NCI-H187 (cell line): ENCODE data around the gene AKT1.

ENCODE experiments used
- DNase-seq, 2 experiments: peaks; one replicate each; lab custom pipeline; 2025; lab: John Stamatoyannopoulos, UW

Gene AKT1

DNA sequence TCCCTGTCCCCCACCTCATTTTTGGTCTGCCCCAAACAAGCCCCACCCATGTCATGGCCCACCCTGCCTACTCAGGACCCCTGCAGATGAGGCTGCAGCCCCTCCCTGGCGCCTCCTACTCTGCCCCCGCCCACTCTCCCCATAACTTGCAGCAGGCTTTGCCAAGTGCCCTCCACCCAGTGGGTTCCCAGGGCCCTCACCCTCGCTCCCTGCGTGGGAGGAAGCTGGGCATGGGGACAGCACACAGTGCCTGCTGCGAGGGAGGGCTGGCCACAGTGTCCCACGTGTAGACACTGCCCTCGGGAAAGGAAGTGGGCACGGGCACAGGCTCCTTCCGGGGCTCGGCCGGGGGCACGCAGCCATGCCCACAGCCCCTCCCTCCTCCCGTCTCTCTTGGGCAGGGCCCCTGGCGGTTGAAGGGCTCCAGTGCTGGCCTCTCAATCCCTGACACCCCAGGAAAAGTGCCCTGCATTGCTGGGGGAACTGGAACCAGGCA lies 9.4 kb downstream of the AKT1 start:
- DNase-seq, result no peak

DNA sequence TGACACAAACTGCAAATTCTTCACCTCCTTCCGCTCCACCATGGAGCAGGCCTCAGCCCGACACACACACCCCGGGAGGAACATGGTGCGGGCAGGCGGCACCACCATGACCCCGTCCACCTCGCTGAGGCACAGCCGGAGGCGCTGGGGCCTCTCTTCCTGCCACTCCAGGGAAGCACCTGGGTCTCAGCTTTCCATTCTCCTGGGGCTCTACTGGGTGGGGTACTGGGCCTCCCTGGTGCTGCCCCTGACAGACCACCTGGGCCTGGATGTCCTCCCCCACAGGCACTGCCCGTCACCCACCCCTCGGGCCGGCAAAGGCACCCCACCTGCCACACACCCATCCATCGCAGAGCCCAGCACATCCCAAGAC lies 9.9 kb downstream of the AKT1 start:
- DNase-seq, result no peak

DNA sequence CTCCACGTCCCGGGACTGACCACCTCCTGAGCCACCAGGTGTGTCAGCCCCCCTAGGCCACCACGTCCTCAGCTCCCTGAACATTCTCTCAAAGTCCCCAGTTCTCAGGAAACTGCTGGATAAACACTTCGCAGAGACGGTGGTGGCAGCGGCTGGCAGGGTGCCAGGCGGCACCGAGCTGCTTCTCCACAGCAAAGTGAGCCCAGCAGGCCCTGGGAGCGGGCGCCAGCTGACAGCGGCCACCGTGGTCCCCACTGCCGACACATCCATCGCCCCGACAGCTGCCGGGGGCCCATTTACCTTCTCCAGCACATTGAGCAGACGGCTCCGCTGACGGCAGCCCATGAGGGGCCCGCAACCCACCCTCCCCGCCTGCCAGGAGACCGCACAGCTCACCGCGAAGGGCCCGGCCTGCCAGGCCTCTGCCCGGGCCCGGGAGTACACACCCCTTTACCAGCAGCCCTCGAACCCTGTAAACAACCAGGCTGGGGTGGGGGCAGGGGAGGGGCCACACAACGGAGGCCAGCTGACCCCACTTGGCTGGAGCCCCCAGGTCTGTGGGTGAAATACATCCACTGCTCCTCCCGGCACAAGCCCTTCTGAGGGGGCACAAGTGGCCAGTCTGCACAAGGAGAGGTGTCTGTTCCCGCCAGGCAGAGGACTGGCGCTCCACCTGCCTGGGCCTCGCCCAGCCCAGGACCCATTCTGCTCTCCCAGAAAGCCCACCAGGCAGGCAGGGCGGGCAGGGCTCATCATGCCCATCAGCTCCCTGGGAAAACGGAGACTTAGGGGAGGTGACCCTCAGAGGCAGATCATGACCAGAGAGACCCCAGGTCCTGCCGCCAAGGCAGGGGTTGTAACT lies 10.5 kb downstream of the AKT1 start:
- DNase-seq, result no peak

DNA sequence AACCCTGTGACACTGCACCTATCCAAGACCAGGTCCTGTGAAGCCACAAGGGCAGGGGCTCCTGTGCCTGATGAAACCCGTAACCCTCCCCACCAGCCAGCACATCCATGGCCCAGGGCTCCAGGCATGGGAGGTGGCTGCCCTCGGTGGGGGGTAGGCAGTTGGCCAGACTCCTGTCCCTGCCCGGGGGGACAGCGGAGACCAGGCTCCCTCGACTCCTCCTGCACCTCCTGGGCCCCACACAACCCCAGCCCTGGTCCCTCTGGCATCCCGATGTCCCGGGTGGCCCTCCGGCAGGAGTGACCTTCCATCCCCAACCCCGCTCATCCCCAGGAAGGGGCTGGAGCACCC lies 11.4 kb downstream of the AKT1 start:
- no peak for DNase-seq

DNA sequence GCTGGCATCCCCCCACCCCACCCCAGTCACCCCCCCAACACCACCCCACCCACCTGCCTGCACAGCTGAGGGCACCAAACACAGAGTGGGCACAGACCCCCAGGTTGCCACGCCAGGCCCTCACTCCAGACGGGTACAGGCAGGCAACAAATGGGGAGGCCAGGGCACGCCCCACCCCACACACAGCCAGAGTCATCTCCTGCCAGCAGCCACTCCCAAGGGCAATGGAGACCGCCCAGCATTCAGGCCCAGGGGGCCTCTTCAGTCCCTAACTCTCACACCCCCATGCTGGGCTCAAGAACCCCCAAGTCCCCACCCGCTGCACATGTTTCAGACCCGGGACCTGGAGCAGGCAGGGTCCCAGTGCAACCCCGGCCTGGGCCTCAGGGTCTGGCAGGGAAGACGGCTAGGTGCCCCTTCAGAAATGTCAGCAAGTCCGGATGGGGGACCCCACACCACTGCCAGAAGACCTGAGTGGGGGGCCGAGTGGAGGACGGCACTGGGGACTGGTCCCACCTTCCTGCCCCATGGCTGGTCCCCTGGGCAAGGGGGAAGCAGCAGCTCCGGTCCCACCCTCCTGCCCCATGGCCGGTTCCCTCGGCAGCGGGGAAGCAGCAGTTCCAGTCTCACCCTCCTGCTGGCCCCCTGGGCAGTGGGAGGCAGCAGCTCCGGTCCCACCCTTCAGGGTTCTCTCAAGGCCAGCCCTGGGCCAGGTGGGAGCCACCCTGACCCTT lies 11.9 kb downstream of the AKT1 start:
- no peak for DNase-seq

DNA sequence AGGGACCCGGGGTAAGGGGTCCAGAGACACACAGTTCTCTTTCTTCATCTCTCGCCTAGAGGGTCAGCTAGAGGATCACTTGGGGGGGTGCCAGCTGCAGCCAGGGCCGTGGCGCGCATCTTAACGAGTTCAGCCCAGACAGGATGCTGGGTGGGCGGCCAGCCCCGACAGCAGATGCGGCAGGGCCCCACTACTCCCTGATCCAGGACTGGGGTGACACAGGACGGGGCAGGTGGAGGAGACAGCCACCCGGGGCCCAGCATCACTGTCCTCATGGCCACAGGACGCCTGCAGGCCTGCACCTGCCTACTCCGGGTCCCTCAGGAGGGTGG lies 12.8 kb downstream of the AKT1 start:
- no peak for DNase-seq

- no peak for DNase-seq
Observed at GRCh38 chr14:104782086-104782807, 13.3 kb downstream of the AKT1 start.

DNA sequence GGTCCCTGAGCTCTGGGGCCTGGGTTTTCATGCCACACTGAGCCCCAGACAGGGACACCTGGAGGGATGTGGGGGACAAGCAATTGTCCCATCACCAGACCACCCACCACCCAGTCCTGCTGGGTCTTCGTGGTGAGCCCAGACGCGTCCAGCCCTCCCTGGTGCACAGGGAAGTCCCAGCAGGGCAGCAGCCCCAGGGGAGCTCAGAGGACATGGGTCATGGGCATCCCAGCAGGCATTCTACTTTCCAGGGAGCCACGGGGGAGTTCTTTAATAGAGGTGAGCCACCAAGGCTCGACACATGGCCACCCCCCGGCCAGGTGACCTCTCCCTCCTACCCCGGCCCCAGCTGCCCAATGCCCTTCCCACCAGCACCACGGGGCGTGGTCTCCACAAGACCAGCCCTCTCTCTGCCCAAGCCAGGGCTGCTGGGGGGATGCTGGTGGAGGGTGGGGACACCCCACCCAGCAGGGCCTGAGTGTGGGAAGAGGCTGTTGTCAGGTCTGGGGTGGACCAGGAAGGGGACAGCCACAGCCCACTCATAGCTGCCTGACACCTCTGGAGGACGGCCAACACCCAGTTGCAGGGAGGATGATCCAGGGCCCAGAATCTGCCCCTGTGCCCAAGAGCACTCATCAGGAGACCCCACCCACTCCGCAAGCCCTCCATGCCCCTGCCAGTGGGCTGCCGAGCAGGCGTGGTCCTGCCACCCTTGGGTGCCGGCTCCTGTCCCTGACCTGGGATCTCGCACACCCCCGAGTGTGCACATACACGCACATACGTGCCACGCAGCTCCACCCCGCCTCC lies 14.1 kb downstream of the AKT1 start:
- DNase-seq, result no peak

DNA sequence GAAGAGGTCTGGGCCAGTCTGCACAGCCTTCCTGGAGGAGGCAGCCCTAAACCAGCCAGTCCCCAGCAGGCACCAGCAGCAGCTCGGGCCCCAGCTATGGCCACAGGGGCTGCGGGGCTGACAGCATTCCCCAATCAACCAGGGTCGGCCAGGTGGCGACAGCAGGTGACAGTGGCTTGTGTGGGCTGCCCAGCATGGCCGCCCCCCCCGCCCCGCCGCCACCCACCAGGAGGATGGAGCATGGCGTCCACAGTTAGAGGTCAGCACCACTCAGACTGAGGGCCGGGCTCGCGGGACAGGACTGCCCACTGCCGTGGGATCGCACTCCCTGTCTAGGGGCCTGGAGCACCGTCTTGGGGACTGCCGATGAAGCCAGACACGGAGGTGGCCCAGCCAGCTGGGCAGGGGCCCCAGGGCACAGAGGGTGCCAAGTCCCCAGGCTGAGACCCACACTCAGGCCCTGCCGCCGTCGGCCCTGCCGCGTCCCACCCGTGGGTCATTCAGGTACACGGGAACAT lies 15.0 kb downstream of the AKT1 start:
- DNase-seq, result no peak

GRCh38 chr14:104779776-104780512 lies 15.6 kb downstream of the AKT1 start:
- no peak for DNase-seq

- DNase-seq, result no peak
Observed at GRCh38 chr14:104778694-104779331, 16.7 kb downstream of the AKT1 start.

DNA sequence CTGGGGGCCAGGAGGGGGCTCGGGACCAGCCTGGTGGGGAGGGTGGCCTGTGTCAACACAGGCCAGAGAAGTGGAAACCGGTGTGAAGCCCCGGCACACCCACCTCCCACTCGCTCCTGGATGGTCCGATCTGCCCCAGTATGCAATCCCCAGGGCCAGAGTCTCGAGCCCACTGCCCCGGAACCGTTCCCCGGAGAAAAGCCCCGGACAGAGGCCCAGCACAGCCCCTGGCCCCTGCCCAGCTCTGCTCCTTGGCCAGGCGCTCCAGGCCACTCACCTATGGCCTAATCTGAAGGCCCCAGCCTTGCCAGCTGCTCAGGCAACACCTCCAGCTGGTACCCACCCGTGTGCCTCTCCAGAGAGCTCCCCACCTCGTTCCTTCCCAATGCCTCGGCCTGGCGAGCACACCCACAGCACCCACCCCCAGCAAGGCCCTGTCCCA lies 17.7 kb downstream of the AKT1 start:
- no peak for DNase-seq

- DNase-seq, result no peak
Observed at GRCh38 chr14:104776961-104777807, 18.4 kb downstream of the AKT1 start.

DNA sequence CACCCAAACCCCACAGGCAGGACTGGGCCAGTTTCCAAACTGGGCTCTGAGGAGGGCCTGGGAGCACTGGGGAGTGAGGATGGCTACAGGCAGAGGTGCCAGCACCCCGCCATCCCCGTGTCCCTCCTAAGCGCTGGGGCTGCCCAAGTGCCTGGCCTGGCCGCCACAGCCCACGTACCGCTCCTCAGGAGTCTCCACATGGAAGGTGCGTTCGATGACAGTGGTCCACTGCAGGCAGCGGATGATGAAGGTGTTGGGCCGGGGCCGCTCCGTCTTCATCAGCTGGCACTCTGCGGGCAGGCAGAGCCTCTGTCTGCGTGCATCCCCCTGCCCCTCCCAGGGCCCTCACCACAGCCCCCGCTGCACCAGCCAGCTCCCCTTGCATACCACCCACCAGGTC lies 19.1 kb downstream of the AKT1 start:
- no peak for DNase-seq

GRCh38 chr14:104775073-104775489 lies 20.5 kb downstream of the AKT1 start:
- no peak for DNase-seq

DNA sequence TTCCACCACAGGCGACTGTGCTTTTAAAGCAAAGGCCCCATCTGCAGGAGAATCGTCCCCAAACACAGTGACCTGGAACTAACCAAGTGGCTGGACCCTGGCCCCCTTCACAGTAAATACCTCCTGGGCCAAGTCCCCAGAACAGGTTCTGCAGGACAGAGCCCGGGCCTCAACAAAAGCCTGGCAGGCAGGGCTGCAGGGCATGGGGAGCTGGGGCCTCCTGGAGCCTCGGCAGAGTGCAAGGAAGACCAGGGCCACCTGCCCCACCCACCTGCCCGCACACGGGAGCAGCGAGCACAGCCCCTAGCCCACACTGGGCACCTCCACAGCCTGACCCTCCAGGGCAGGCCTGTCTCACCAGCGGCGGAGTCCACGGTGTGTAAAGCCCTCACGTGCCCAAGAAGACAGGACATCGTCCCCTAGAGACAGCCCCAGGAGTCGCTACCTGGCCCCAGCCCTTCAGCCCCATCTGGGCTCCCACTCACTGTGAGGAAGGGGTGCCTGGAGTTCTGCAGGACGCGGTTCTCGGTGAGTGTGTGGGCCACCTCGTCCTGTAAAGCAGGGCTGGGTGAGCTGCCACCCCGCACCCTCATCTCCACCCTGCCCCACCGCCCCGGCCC lies 21.0 kb downstream of the AKT1 start:
- DNase-seq, result no peak

DNA sequence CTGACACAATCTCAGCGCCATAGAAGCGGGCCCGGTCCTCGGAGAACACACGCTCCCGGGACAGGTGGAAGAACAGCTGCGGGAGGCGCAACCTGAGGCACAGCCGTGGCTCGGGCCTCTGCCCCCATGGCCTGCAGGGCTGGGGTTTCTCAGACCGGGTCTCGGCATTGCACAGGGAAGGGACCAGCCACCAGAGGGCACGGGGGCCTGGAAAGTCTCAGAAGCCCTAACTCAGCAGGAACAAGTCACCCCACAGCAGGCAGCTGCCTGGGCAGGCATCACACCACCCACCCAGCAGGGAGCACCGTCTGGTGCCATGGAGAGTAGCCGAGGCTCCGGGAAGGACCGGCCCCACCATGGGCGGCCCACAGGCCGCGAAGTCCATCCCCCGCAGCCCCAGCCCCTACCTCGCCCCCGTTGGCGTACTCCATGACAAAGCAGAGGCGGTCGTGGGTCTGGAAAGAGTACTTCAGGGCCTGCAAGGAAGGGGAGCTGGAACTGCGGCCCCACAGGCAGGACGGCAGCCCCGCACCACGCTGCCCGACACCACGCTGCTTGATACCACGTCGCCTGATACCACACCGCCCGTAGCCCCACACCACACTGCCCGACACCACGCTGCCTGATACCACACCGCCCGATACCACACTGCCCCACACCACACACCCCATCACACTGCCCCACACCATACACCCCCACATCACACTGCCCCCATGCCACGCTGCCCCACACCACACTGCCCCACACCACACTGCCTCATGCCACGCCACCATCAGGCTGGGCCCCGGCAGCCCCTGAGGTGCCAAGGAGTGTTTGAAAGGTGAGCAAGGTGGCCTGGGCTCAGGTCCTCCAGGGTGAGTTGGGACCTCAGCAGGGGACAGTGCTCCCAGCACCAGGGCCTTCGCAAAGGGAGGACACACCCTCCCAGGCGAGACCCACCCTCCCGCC lies 21.8 kb downstream of the AKT1 start:
- DNase-seq, result no peak
